Glutamatergic neuron (in vitro differentiated cells): Measurements from ENCODE around the gene DLG2. TPM values are rescaled to one million over a fixed set of nuclear protein-coding genes. Genes with fewer than 3 reads are reported as not detected.
A peak's percentile ranks its signal among the peaks of the same experiment; 100 is the strongest.

Experiments
- DNase-seq: peaks from one replicate; pipeline ENCODE4 v3.0.0; 2022
- H3K27ac Mint-ChIP-seq: one replicate; pipeline ENCODE4 v1.8.0; 2020; ENCODE audit warnings: mild to moderate bottlenecking, mixed read lengths, inconsistent platforms; ENCODE audit not compliant: unreplicated experiment
- H3K27me3 Mint-ChIP-seq: one replicate; pipeline ENCODE4 v1.8.0; 2020; ENCODE audit warnings: mild to moderate bottlenecking, moderate library complexity, mixed read lengths, inconsistent platforms; ENCODE audit not compliant: unreplicated experiment
- H3K36me3 Mint-ChIP-seq: one replicate; pipeline ENCODE4 v1.8.0; 2020; ENCODE audit warnings: mild to moderate bottlenecking, mixed read lengths, inconsistent platforms; ENCODE audit not compliant: unreplicated experiment
- H3K4me1 Mint-ChIP-seq: one replicate; pipeline ENCODE4 v1.8.0; 2020; ENCODE audit warnings: mild to moderate bottlenecking, low read depth, mixed read lengths, inconsistent platforms; ENCODE audit not compliant: unreplicated experiment
- H3K4me3 Mint-ChIP-seq: one replicate; pipeline ENCODE4 v1.8.0; 2020; ENCODE audit warnings: mild to moderate bottlenecking, mixed read lengths, inconsistent platforms; ENCODE audit not compliant: unreplicated experiment
- H3K9me3 Mint-ChIP-seq: one replicate; pipeline ENCODE4 v1.8.0; 2020; ENCODE audit warnings: mild to moderate bottlenecking, moderate library complexity, mixed read lengths, inconsistent platforms; ENCODE audit not compliant: unreplicated experiment
- CTCF ChIP-seq: fragments of 200-600 bp; sonication (generic); IDR thresholded peaks from one replicate; pipeline ENCODE4 v1.5.0; 2021; ENCODE audit not compliant: partially characterized antibody, unreplicated experiment
- total RNA-seq: library from RNA; stranded (reverse); fragmentation: NEBNext Ultra II Directional; extraction: Animal tissue kit (Norgen Biotek cat#: 25700); gene quantifications from one replicate; pipeline ENCODE4 v1.2.1, GENCODE V29; 2021; ENCODE audit not compliant: unreplicated experiment

DLG2 gene
- total RNA-seq, 1 donor from 2014 or later = 2.9 TPM

DNA sequence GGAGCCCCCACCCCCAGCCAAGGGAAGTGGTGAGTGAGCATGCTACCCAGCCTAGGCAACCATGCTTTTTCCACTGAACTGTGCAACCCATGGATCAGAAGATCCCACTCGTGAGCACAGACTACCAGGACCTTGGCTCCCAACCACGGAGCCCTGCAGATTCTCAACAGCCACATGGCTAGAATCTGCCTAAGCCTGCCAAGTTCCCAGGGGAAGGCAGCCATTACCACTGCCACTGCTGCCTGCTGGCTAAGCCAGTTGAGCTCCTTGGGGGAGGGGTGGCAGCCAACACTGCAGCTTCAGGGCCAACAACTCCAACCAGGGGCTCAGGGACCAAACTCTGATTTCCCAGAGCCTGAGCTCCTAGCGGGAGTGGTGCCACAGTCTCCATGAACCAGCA is 195.8 kb downstream of the DLG2 start:
- no peak overlapping the region for H3K27ac Mint-ChIP-seq
- no peak overlapping the region for H3K4me3 Mint-ChIP-seq
- DNase-seq = peak; percentile 34
- no peaks in the 10 kb centered on the region for H3K27me3 Mint-ChIP-seq
- H3K9me3 Mint-ChIP-seq = peaks cover 8% of the 10 kb centered on the region
- no peaks in the 10 kb centered on the region for H3K36me3 Mint-ChIP-seq
- no peak for TF ChIP-seq CTCF
- H3K4me1 Mint-ChIP-seq = peaks cover 2% of the 10 kb centered on the region

DNA sequence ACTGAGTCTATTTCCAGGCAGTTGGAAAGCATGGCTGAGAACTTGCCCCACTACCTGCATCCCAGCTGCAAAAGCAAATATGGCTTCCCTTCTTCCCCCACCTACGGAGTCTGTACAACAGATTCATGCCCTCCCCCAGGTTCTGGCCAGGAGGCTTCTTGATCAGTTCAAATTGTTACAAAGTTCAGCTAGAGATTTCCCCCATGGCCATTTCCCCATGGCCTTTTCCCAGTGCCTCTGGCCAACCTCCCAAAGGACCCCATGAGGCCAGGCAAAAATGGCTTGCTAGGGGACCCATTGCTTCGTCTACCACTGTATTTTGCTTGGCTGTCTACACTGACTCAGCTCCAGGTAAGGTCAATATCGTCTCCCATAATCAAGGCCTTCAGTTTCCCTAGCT is 203.3 kb downstream of the DLG2 start:
- TF ChIP-seq CTCF = no peak
- H3K36me3 Mint-ChIP-seq = peaks cover 12% of the 10 kb centered on the region
- peaks cover 4% of the 10 kb centered on the region for H3K27me3 Mint-ChIP-seq
- H3K4me1 Mint-ChIP-seq = no peaks in the 10 kb centered on the region
- no peak overlapping the region for H3K4me3 Mint-ChIP-seq
- peaks cover 8% of the 10 kb centered on the region for H3K9me3 Mint-ChIP-seq
- no peak for DNase-seq
- H3K27ac Mint-ChIP-seq = no peak overlapping the region

DNA sequence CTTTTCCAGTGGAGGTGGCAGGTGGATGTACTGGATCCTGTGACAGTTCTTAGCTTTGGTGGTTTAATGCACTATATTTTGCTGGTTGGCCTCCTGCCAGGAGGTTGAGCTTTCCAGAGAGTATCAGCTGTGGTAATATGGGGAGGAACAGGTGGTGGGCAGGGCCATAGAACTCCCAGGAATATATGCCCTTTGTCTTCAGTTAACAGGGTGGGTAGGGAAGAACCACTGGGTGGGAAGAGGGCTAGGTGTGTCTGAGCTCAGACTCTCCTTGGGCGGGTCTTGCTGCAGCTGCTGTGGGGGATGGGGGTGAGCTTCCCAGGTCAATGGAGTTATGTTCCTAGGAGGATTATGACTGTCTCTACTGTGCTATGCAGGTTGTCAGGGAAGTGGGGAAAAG is 203.8 kb downstream of the DLG2 start:
- Mint-ChIP-seq H3K9me3 (peaks cover 8% of the 10 kb centered on the region), H3K4me1 (no peaks in the 10 kb centered on the region), H3K27ac (no peak overlapping the region), H3K4me3 (no peak overlapping the region), H3K27me3 (peaks cover 4% of the 10 kb centered on the region), H3K36me3 (peaks cover 12% of the 10 kb centered on the region)
- no peak for TF ChIP-seq CTCF
- no peak for DNase-seq

- TF ChIP-seq CTCF = no peak
- H3K4me1 Mint-ChIP-seq = no peaks in the 10 kb centered on the region
These were observed 213.0 kb downstream of the DLG2 start for GRCh38 chr11:85414175-85414574.

DNA sequence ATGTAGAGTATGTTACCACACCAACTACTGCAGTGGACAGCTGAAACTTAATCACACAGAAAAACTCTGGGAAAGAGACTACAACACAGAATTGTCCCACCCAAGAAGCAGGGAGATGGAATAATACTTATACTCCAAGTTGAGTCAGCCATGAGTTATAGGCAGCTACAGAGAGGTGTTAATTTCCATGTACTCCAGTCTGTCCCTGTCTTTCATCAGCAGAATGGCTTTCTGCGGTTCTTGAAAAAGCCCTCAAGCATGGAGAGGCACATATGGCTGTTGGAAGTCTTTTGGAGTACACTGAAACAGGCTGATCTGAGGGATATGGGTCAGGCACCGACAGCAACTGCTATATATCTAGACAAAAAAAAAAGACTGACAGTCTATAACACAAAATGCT is 219.5 kb downstream of the DLG2 start:
- H3K27ac Mint-ChIP-seq = no peak overlapping the region
- H3K4me3 Mint-ChIP-seq = no peak overlapping the region
- H3K27me3 Mint-ChIP-seq = no peaks in the 10 kb centered on the region
- H3K9me3 Mint-ChIP-seq = no peaks in the 10 kb centered on the region
- no peak for TF ChIP-seq CTCF
- DNase-seq = no peak
- no peaks in the 10 kb centered on the region for H3K36me3 Mint-ChIP-seq
- no peaks in the 10 kb centered on the region for H3K4me1 Mint-ChIP-seq

More at GRCh38 chr11:85414175-85414574, 213.0 kb downstream of the DLG2 start:
- DNase-seq = no peak
- Mint-ChIP-seq H3K9me3 (no peaks in the 10 kb centered on the region), H3K36me3 (no peaks in the 10 kb centered on the region), H3K27me3 (no peaks in the 10 kb centered on the region), H3K27ac (no peak overlapping the region), H3K4me3 (no peak overlapping the region)
